HepG2 (cell line): ENCODE data around the gene APOL4.
"Not testable (repeated sequence)": the region's sequence is repeated elsewhere in the genome, so short reads cannot be mapped to it uniquely, and the experiment has no call there.

Experiments
- CC2D1A ChIP-seq: sonication (generic); formaldehyde crosslinking; IDR thresholded peaks from 2 replicates; pipeline ENCODE4 v1.8.1; 2023; ENCODE audit warnings: mild to moderate bottlenecking, missing genetic modification reagents
- CTCF ChIP-seq: sonication (generic); formaldehyde crosslinking; IDR thresholded peaks from 2 replicates; pipeline ENCODE4 v1.5.0; 2020; ENCODE audit warnings: mild to moderate bottlenecking, missing genetic modification reagents, moderate library complexity
- MED13 ChIP-seq: sonication (generic); formaldehyde crosslinking; IDR thresholded peaks from 2 replicates; pipeline ENCODE4 v1.5.0; 2020; ENCODE audit warnings: missing genetic modification reagents
- MTA3 ChIP-seq: sonication (generic); formaldehyde crosslinking; IDR thresholded peaks from 2 replicates; pipeline ENCODE4 v1.4.0; 2020; ENCODE audit warnings: missing genetic modification reagents
- NFYC ChIP-seq: IDR thresholded peaks from 2 replicates; pipeline ENCODE4 v1.6.1; 2016; ENCODE audit warnings: missing genetic modification reagents, missing compliant biosample characterization
- NRL ChIP-seq: sonication (generic); formaldehyde crosslinking; IDR thresholded peaks from 2 replicates; pipeline ENCODE4 v1.5.0; 2020; ENCODE audit warnings: missing genetic modification reagents, mild to moderate bottlenecking, moderate library complexity, borderline replicate concordance
- RXRA ChIP-seq: sonication (generic); formaldehyde crosslinking; IDR thresholded peaks from 2 replicates; pipeline ENCODE4 v1.5.1; 2020; ENCODE audit warnings: missing genetic modification reagents
- ZBTB10 ChIP-seq: sonication (generic); formaldehyde crosslinking; IDR thresholded peaks from 2 replicates; pipeline ENCODE4 v1.4.0; 2020; ENCODE audit warnings: missing genetic modification reagents, borderline replicate concordance
- ZNF180 ChIP-seq: sonication (generic); formaldehyde crosslinking; IDR thresholded peaks from 2 replicates; pipeline ENCODE4 v1.4.0; 2020; ENCODE audit warnings: low read depth, missing genetic modification reagents, borderline replicate concordance
- ZNF24 ChIP-seq: fragments of 450-650 bp; IDR thresholded peaks from 2 replicates; pipeline ENCODE4 v1.6.1; 2017; ENCODE audit warnings: antibody characterized with exemption, mild to moderate bottlenecking
- ZNF263 ChIP-seq: sonication (generic); formaldehyde crosslinking; IDR thresholded peaks from 2 replicates; pipeline ENCODE4 v1.4.0; 2020; ENCODE audit warnings: missing genetic modification reagents

GRCh38 chr22:36205573-36205972, 4.0 kb upstream of the APOL4 start:
- not testable (repeated sequence) for TF ChIP-seq ZNF263; ZBTB10 (CRISPR knock-in tag); NFYC (CRISPR knock-in tag); MTA3; ZNF180 (CRISPR knock-in tag); NRL (CRISPR knock-in tag); MED13 (CRISPR knock-in tag); RXRA (CRISPR knock-in tag); CC2D1A (CRISPR knock-in tag); ZNF24; CTCF (CRISPR knock-in tag)
